NCI-H748 treated with DMSO at 0.1 percent for 48 hours (cell line): ENCODE data around the gene CMIP.
A peak's percentile ranks its signal among the peaks of the same experiment; 100 is the strongest.

ENCODE experiments used
- DNase-seq: peaks from one replicate; lab custom pipeline; 2025; lab: John Stamatoyannopoulos, UW

Gene CMIP

DNA sequence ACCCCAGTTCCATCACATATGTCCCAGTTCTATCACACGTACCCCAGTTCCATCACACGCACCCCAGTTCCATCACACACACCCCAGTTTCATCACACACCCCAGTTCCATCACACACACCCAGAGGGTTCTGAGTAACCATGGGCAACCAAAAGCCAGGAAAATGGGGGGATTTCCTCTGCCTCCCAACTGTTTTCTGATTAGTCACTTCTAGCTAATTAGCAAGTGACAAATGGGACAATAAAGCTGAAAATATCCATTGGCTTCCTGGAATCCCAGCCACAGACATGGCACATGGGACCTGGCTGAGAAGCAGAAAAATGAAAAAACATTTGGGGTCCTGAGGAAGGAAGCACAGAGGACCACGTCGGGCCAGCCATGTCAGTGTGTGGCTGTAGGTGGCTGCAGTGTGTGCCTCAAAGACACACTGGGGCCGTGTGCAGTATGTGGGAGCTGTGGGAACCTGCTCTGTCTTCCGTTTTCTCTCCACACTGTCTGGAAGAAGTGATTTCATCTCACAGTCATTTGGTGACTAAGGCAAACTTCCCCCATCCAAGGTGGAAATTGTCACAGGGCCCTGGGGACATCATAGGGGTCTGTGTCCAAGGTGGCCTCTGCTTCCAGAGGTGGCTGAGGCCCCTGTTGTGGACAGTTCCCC, 106.7 kb downstream of the CMIP start:
- no peak for DNase-seq

DNA sequence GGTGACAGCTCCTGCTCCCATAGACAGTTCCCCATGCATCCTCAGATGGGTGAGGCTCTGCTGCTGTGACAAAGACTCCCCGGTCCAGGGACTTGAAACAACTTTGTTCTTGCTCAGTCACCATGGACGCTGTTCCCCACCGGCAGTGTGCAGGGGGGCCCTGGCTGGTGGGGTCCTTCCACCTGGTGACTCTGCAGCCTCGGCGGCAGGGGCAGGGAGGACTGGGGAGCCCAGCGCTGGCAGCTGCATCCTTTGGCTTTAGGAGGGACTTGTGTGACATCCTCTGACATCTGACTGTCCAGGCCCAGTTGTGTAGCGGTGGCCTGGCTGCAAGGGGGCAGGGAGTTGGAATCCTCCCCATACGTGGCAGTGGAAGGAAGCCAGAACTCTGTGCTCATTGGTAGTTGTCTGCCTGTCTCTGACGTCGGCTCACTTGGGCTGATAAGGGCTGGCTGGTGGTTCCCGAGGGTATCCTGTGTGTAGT, 107.3 kb downstream of the CMIP start:
- no peak for DNase-seq

DNA sequence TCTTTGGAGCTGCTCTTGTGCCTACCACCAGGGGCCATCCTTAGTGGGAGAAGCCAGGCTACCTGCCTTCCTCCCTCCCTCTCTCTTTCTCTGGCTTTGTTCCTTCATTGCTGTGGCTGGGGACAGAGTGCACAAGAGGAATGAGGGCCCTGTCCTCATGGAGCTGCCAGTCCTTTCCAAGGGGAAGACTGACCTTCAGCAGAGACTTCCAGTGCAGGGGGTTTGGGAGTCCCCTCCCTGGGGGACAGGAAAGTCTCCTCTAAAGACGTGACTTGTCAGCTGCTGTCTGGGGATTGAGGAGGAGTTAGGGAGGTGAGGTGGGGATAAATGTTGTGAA, 108.1 kb downstream of the CMIP start:
- no peak for DNase-seq

DNA sequence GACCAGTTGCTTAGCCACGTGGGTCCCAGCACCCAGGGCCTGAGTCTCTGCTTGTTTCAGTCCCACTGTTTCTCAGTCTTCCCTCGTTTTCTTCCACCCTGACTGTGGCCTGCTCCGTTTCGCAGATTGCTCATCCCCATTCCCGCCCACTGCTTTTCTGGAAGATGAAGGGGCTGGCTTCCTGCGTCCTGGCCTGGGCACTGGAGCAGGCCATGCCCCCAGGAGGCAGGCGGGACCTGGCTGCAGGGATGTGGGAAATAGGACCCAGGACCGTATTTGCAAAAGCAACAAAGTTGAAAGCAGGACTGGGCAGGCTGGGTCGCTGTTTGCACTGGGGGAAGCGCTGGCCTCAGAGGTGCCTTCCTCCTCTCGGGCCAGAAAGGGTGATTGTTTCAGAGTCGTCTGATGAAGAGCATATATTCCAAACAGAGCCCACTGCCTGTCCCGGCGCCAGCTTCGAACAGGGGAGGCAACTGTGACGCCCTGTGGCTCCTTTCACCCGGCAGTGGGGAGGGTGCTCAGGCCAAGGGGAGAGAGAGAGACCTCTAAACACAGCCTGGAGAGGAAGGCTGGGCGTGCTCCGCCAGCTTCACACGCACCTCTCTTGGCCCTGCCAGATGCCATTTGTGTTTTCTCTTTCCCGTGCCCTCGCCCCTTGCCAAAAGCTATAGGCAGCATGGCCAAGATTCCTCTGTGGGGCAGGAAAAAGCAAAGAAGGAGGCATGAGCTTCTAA, 108.6 kb downstream of the CMIP start:
- no peak for DNase-seq

DNA sequence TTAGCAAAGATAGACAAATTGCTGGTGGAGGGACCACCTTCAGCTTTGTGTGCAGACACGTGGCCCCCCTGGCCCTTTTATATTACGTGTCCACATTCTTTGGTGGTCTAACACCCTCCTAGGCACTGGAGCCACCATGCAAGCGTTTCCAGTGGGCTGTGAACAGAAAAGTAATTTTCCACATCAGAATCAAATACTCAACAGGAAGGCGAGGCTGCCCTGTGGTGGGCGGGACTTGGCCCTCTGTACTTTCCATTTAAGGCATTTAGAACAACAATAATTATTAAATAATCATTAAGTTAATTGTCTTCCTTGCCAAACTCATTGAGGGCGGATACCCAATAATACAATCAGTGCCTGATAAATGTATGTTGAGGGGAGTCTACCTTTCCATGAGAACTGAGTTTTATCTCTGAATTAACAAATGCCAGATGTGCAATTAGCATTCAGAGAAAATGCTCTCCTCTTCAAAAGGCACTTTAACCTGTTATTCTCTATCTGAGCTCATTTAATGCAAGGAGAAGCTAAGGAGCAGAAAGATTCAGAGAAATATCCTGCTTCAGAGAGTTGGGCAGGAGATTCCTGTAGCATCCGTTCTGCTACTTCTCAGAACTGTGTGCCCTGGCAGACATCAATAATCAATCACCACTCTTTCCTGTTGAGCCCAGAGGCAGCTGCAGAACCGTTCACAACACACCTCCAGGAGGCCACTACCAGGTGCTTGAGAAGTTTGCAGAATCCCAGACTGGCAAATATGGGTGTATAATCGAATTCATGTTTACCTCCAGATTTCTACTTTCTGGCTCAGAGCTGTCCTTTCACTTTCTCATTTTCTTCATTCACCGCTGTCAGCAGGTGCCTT, 109.4 kb downstream of the CMIP start:
- DNase-seq = no peak

DNA sequence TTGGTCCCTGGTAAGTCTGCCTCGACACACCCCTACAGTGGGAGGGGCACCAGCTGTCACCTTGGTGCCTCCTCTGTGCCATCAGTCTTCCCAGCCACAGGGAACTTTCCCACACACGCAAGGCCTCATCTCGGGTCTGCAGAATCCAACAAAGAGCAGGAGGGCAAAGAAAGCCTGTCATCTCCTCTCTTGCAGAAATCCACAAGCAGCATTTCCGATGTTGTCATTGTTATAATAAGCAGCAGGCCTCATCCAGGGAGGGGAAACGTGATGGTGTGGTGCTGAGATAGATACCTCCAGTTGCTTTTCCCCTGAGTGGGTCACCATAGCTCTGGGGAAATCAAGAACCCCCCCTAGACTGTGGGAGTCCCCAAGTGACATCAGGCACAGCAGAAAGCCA, 110.4 kb downstream of the CMIP start:
- DNase-seq = no peak

DNA sequence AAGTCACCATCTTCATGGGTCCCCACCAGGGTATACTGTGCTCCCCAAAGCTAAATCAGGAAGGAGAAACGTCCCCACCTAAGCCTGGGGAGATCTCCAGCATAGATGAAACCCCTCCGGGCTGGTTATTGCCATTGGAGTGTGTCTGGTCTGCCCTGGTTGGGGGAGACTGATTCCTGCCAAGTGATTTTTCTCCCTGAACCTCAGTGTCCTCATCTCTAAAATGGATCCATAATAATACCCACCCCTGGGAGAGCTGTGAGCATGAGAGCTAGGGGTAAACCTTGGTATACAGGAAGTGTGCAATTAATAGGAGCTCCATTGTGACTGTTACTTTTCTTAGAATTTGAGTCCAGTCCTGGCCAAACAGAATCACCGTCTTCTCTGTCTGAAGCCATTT, 111.1 kb downstream of the CMIP start:
- no peak for DNase-seq

DNA sequence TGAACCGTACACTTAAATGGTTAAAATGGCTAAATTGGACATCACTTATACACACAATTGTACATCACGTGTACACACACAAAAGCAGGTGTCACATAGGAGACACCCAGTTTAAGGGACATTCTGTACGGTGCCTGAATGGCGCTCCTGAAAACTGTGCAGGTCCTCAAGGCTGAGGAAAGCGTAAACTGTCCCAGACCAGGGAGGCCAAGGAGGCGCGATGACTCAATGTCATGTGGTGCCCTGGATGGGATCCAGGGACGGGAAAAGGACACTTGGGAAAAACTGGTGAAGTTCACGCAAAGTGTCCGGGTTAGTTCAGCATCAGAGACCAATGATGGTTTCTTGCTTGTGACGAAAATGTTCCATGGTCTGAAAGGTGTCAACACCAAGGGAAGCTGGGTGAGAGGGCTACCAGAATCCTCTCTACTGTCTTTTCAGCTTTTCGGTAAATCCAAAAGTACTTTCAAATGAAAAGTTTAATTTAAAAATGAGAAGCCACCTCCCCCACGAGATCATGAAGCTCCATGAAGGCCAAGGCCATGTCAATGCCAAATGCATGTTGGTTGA, 112.2 kb downstream of the CMIP start:
- DNase-seq = no peak

DNA sequence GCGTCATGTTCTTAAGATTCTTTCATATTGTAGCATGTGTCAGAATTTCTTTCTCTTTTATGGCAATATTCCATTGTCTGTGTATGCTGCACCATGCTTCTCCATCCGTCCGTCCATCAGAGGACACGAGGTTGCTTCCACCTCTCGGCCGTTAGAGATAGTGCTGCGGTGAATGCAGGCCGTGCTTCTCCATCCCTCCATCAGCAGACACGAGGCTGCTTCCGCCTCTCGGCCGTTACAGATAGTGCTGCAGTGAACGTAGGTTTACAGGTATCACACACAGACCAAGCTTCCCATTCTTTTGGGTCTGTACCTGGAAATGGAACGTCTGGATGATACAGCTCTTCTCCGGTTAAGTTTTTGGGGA, 113.5 kb downstream of the CMIP start:
- DNase-seq = no peak

DNA sequence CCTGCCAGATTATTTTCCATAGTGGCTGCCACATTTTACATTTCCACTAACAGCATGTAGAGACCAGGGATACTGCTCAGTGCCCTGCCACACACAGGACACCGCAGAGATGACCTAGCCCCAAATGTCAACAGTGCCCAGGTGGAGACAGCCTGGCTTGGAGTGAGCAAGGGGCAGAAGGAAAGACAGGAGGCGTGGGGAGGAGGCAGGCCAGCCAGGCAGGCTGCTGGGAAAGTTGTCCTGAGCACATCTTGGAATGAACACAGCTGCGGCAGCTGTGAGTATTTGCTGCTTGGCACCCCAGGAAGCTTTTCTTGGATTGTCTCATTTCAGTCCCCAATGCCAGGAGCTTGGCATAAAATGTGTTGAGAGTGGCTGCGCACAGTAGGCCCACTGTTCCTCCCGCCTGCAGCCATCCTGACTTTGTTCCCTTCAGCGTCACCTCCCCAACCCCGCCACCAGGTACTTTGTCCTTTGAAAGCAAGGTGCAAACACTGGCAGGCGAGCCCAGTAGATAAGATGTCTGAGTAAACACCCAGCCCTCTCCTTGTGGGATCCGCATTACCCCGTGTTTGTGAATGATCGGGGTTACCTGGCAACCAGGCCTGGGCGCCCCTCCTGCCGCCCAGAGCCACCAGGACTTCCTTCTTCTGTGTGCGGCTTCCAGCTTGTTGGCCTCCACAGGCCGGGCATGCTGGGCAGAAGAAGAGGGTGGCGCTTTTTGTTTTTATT, 114.0 kb downstream of the CMIP start:
- DNase-seq = peak; percentile 34

DNA sequence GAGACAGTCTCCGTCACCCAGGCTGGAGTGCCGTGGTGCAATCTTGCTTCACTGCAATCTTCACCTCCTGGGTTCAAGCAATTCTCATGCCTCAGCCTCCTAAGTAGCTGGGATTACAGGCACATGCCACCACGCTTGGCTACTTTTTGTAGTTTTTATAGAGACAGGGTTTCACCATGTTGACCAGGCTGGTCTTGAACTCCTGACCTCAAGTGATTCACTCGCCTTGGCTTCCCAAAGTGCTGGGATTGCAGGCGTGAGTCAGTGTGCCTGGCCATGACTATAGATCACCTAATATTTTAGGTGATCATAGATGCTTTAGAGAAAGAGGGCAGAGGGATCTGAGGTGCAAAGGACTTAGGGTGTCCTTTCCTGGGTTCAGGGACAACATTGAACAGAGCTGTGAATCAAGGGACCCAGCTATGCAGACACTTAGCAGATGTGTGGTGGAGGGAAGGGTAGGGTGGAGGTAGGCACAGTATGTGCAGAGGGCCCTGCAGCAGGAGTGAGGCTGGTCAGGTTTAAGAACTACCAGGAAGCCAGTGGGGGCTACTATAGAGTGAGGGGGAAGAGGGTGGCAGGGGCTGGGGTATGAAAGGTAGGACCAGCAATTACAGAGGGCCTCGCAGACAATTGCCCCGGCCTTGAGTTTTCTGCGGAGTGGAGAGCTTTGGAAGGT, 116.5 kb downstream of the CMIP start:
- DNase-seq = no peak

DNA sequence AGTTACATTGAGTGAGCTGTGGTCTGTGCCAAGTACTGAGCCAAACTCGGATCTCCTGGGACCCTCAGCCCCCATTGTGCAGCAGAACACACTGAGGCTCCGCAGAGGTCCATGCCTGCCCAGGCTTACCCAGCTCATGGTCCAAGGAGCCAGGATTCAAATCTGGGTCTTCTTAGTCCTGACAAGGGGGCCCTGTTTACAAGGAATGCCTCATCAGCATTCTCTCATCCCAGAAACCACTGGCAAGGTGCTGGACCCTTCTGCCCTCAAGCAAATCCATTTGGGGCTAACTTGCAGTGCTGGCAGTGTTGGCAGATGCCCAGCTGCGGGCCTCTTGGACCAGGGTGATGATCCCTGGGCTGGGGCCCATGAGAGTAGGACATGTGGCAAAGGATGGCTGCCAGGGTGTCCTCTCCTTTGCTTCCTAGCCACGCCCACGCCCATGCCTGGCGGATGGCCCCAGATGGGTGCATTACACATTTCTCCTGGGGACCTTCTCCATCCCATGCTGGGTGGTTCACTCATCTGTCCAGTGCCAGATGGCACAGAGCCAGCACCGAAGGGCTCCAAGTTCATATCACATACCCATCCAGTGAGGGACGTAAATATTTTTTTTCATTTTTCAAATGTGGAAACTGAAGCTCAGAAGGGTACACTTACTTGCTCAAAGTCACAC, 117.7 kb downstream of the CMIP start:
- DNase-seq = no peak

DNA sequence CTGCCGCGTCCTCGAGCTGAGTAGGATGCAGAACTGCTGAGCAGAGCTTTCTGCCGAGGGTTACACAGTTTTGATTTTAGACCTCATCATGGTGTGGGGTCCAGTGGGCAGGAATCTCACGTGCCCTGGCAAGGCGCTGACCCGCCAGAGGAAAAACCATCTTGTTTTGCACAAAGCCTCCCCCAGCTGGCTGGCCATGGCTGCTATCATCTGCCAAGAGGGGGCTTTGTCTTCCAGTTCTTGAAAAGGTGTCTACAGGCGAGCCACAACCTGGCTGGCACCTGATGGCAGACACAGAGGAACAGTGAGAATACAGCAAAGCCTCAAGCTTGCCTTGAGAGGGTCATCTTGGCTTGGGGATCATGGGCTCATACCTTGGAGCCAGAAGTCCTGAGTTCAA, 118.3 kb downstream of the CMIP start:
- DNase-seq = no peak

DNA sequence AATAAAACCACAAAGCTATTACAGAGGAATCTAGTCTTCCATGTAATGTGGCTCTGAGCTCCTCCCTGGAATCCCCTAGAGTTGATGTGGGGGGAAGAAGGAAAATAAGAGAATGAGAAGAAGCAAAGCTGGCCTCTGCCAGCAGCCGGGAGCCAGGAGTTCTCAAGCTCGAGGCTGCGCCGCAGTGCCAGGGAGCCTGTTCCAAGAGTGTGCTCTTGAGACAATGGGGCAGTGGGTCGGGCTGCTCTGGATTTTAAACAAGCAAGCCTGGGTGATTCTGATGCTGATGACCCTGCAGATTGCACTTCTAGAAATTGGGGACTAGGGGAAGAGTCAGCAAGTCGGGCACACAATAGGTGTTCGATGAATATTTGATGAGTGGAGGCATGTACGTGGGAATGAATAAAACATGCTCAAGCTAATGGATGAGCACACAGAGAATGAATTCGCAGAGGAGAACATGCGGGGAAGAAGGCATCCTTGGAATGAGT, 119.9 kb downstream of the CMIP start:
- DNase-seq = no peak

DNA sequence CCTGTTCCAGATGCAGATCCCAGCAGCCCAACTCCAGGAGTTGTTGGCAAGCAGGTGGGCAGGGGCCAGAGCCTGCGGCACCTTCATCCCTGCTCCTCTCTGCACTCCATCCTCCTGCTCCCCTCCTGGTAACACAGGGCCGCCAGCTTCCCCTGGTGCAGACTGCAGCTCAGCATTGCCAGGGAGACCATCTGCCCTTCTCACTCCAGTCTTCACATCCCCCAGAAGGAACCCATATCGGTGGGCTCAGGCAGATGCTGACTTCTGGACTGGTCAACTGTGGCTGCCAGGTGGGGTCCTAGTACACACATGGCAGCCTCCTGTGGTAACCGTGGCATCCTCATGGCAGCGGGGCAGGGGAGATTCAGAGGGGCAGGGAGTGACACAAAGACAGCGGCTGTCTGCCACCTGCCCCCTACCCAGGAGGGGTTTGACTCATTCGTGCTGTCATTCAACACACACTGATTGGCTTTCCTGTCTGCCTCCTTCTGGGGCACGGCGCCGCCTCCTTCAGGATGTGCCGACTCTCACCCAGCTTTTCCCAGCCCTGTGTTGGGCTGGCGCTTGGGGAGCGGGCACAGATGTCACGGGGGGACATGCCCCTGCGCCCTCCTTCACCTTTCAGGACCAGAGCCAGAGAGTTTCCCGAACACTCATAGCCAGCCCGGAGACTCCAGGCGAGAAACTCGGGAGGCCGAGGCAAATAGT, 120.9 kb downstream of the CMIP start:
- DNase-seq = no peak

DNA sequence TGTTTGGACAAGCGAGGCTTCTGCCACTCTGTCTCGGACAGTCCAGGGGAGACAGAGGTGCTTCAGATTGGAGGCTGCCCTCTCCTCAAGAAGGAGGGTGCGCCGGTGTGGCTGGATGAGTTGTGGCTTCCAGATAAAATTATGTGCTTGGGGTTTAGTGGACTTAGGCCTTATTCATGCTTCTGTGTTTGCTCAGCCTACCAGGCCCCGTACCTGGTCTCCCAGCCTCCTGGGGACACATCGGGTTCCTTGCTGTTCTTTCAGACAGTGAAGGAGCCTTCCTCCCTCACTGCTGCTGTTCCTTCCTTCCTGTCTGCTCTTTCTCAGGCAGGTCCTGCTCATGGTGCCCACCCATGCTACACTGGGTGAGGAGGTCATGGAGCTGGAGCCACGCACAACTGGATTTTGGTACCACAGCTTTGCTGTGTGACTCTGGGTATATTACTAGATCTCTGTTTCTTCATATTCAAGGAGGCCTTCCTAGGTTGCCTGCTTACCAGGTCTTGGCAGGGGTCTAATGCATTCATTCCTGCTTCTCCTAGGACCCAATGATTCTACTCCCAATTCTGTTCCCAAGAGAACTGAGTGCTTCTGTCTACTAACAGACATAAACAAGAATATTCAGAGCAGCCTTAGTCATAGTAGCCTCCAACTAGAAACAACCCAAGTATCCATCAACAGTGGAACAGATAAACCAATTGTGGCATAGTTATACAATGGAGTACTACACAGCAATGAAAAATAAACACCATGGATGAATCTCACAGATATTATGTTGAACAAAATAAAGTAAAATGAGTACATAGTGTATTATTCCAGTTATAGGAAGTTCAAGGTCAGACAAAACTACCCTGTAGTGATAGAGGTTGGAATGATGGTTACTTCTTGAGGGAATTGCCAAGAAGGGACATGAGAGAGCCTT, 121.7 kb downstream of the CMIP start:
- no peak for DNase-seq

DNA sequence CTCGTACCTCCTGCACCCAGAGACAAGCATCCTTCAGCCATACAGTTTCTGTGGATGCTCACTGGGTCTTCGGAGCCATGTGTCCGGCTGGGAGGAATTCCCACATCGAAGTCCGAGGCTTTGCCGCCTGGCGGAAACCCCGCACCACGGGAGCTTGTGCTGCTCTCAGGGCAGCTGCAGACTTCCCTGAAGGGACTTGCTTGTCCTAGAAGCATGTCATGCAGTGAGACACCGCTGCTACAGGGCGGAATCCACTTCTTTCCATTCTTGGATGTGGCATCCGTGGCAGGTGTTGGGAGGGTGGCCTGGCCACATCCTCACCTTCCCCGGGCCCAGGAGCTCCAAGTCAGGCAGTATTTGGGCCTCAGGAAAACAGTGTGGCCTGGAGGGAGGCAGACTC, 122.5 kb downstream of the CMIP start:
- no peak for DNase-seq

DNA sequence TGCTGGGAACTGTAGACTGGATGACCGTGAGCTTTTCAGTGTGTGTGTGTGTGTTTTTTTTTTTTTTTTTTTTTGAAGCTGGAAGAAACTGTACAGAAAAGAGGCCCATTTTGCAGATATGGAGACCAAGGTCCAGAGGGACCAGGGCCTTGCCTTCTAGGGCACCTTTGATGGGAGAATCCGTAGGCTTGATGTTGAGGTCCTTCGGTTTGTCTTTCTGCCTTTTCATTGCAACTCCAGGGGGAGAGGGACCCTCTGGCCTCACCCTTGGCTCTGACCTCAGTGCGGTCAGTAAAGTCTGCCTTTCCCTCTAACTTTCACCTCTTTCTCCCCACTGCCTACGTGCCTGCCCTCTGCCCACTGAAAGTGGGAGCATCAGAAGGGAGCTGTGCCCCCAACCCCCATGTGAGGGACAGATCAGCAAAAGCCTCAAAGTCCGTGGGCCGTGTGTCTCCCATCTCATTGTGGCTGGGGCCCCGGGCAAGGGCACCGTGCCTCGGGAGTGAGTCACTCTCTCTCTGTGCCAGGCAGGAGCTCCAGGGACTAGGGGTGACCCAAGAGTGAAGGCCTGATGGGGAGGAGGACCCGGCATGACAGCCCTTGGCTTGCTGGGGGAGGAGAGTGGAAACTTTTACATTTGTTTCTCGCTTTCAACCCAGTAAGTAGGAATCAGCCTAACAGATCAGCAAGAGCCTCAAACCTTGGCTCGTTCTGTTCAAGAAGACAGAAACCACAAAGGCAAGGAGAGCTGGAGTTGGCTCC, 123.6 kb downstream of the CMIP start:
- DNase-seq = no peak
